Heart right ventricle (tissue), 16 donors: ENCODE measurements around the gene HIGD1C. TPM values are rescaled to one million over a fixed set of nuclear protein-coding genes. Genes with fewer than 3 reads are reported as not detected.
"Not testable (repeated sequence)": the region's sequence is repeated elsewhere in the genome, so short reads cannot be mapped to it uniquely, and the experiment has no call there.

ENCODE experiments used
- ATAC-seq, 8 donors: fragments of 200-7000 bp; cut with Tn5 transposase; one replicate each; pipeline ENCODE4 v1.9.1; 2020; ENCODE audit warnings: mild to moderate bottlenecking in 8 of 8, moderate library complexity in 8 of 8, moderate number of reproducible peaks in 1 of 8
- DNase-seq, 2 donors: peaks; one replicate each; pipeline ENCODE4 v3.0.0-alpha.2; 2020
- H3K27ac ChIP-seq, 10 donors: fragments of 200-600 bp; sonication (generic) in 2 of 10; one replicate each; pipeline versions ENCODE4 v1.5.0 to v1.8.0; 2020 to 2022; ENCODE audit warnings: mild to moderate bottlenecking in 3 of 10
- H3K27me3 ChIP-seq, 7 donors: fragments of 200-600 bp; one replicate each; pipeline ENCODE4 v1.8.0; 2021 to 2022; ENCODE audit warnings: mild to moderate bottlenecking in 2 of 7
- H3K36me3 ChIP-seq, 9 donors: fragments of 200-600 bp; sonication (generic) in 1 of 9; one replicate each; pipeline versions ENCODE4 v1.5.0 to v1.8.0; 2020 to 2022; ENCODE audit warnings: mild to moderate bottlenecking in 2 of 9
- H3K4me1 ChIP-seq, 9 donors: fragments of 200-600 bp; sonication (generic) in 1 of 9; one replicate each; pipeline versions ENCODE4 v1.5.0 to v1.8.0; 2020 to 2022; ENCODE audit warnings: mild to moderate bottlenecking in 4 of 9
- H3K4me3 ChIP-seq, 10 donors: fragments of 200-600 bp; sonication (generic) in 2 of 10; one replicate each; pipeline versions ENCODE4 v1.5.0 to v1.8.0; 2020 to 2022; ENCODE audit warnings: mild to moderate bottlenecking in 7 of 10, moderate library complexity in 2 of 10
- H3K9me3 ChIP-seq, 11 donors: fragments of 200-600 bp in 10 of 11; sonication (generic) in 2 of 11; one replicate each; pipeline versions ENCODE4 v1.5.0 to v1.8.0; 2013 to 2022; ENCODE audit warnings: mild to moderate bottlenecking in 2 of 11, control low read depth in 1 of 11, moderate library complexity in 1 of 11
- WGBS, 2 donors: extraction: QIAGEN DNeasy Blood & Tissue Kit; methylation state at CpG; one replicate each; pipeline ENCODE4 v1.1.7; 2013; ENCODE audit warnings: inconsistent platforms in 1 of 2; 5-methylcytosine and 5-hydroxymethylcytosine counted together
- intact Hi-C, 10 donors: fragments of 100-400 bp; cut with DNase I; formaldehyde crosslinking; loops; one replicate each; pipeline versions ENCODE4 v1.11.1 to v1.14.2; 2022
- polyA plus RNA-seq, 2 donors: library from polyadenylated mRNA; stranded (reverse); fragments of 200-250 nt; gene quantifications; one replicate each; pipeline ENCODE4 v1.2.3, GENCODE V29; 2013
- total RNA-seq, 10 donors: library from RNA; stranded (reverse); fragmentation: NEBNext Ultra II Directional in 3 of 10; extraction: Animal tissue kit (Norgen Biotek cat#: 25700) in 3 of 10; gene quantifications; one replicate each; pipeline versions ENCODE4 v1.2.1 to v1.2.4, GENCODE V29; 2021 to 2023
- TF ChIP-seq, protein P1 (sequence below), 9 donors: fragments of 200-600 bp; sonication (generic) in 2 of 9; IDR thresholded peaks; one replicate each; pipeline versions ENCODE4 v1.5.0 to v1.8.0; 2021 to 2022; ENCODE audit warnings: antibody characterized with exemption in 9 of 9, mild to moderate bottlenecking in 5 of 9, moderate library complexity in 1 of 9
- donor health status: Arrhythmogenic right ventricular cardiomyopathy.
- donor health status: ischemic (EF 13 %, LVEDD 7.1; RV severe dilation, severe dysfunction).
- donor health status: healthy with polysubstance abuse.
- donor health status: DM: no; HTN: yes; CAD: no.
- donor health status: DM: no; HTN: no; CAD: no.
- donor health status: ischemic (EF 25% LVEDD 6.9; RV normal size, moderate dysfunction).
- donor health status: ischemic (EF 25% LVEDD 5.7; RV mildly dilated, moderate dysfunction).
- donor health status: healthy.
- donor health status: DM: yes; HTN: yes; CAD: no.
- donor health status: Ischemic cardiomyopathy.
- donor health status: ischemic (EF 35%, LVEDD 5.7; RV mildly dilated, moderate dysfunction).
- donor health status: nonischemic (EF 11% LVEDD 7.7; RV severe dilation, severe dysfunction).
- donor health status: DM: yes; HTN: yes; CAD: no.
- donor health status: PGD.
- donor health status: ischemic (EF 29% LVEDD 5.4; RV normal size, mild dysfunction).
- donor health status: nonischemic (EF 23%, LVEDD 6.1; RV moderate dilation, normal function).

HIGD1C gene
- total and polyA plus RNA-seq, 12 donors: not detected

DNA sequence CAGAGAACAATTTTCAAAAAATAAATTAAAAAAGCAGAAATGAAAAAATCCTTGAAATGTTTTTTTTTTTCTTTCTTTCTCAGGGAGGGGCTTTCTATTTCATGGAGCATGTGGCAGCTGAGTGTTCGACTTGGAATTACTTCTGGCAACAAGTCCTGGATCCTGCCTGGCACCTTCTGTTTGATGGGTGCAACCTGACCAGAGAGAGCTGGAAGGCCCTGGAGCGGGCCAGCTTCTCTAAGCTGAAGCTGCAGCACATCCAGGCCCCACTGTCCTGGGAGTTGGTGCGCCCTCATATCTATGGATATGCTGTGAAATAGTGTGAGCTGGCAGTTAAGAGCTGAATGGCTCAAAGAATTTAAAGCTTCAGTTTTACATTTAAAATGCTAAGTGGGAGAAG lies 22.5 kb upstream of the HIGD1C start:
- Histone ChIP-seq H3K9me3 (no peaks in the 10 kb centered on the region), H3K27me3 (no peaks in the 10 kb centered on the region), H3K4me1 (peaks cover 6 to 75% (median 57%) of the 10 kb centered on the region in 9 donors), H3K4me3 (no peak overlapping the region), H3K36me3 (peaks cover 0 to 39% (median 8%) of the 10 kb centered on the region in 9 donors), H3K27ac (no peak overlapping the region)
- 95% methylated on average over 3 of the region's 3 CpGs for WGBS, 2 donors
- intact Hi-C loops: loop anchor here in 4 of 10 donors (5.0 to 10.0 kb wide), 3 partner anchors 55 to 103 kb away; no protein-coding TSS in a partner anchor
- DNase-seq: no peak
- ATAC-seq: no peak
- TF ChIP-seq, protein P1, sequence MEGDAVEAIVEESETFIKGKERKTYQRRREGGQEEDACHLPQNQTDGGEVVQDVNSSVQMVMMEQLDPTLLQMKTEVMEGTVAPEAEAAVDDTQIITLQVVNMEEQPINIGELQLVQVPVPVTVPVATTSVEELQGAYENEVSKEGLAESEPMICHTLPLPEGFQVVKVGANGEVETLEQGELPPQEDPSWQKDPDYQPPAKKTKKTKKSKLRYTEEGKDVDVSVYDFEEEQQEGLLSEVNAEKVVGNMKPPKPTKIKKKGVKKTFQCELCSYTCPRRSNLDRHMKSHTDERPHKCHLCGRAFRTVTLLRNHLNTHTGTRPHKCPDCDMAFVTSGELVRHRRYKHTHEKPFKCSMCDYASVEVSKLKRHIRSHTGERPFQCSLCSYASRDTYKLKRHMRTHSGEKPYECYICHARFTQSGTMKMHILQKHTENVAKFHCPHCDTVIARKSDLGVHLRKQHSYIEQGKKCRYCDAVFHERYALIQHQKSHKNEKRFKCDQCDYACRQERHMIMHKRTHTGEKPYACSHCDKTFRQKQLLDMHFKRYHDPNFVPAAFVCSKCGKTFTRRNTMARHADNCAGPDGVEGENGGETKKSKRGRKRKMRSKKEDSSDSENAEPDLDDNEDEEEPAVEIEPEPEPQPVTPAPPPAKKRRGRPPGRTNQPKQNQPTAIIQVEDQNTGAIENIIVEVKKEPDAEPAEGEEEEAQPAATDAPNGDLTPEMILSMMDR (IDR thresholded peaks at IDR 0.05): no peak

DNA sequence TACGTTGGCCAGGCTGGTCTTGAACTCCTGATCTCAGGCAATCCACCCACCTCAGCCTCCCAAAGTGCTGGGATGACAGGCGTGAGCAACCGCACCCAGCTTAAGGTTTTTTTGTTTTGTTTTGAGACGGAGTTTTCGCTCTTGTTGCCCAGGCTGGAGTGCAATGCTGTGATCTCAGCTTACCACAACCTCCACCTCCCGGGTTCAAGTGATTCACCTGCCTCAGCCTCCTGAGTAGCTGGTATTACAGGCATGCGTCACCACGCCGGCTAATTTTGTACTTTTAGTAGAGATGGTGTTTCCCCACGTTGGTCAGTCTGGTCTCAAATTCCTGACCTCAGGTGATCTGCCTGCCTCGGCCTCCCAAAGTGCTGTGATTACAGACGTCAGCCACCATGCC lies 21.9 kb upstream of the HIGD1C start:
- DNase-seq, H3K4me3 ChIP-seq, H3K9me3 ChIP-seq, H3K27me3 ChIP-seq, H3K27ac ChIP-seq, ATAC-seq: not testable (repeated sequence)
- H3K4me1 ChIP-seq: peaks cover 6 to 82% (median 63%) of the 10 kb centered on the region in 9 donors
- whole genome bisulfite sequencing, 2 donors: 94 to 95% methylated on average over 12 of the region's 12 CpGs
- peaks cover 0 to 39% (median 8%) of the 10 kb centered on the region in 9 donors for H3K36me3 ChIP-seq
- intact Hi-C loops: loop anchor here in 1 of 10 donors (5.0 kb wide), 1 partner anchor 103 kb away; no protein-coding TSS in a partner anchor

DNA sequence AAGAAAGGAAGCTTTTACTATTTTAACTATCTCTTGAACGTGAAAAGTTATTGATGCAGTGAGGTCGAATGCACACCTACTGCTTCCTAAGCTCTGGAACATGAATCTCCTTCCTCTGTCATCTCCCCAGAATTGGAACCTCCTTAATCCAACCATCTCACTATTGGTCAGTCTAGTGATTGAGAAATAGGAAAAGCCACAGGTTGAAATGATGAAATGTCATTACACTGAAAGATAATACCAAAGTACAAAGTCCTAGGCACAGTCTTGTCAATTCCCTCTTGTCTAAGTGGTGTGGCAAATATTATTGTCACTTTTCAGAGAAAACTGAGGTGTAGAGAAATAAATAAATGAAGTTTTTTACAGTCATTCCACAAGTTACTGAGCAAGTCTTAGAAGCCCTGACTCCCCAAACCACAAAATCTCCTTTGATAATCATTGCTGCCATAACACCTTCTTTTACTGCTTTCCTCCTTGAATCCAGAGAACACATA lies 19.5 kb upstream of the HIGD1C start:
- no peak for DNase-seq
- peak overlapping the region in 3 of 10 donors; percentile 23 to 84 (median 50) for H3K27ac ChIP-seq
- no peak overlapping the region for H3K4me3 ChIP-seq
- H3K9me3 ChIP-seq: peaks cover 0 to 7% (median 0%) of the 10 kb centered on the region in 11 donors
- TF ChIP-seq, protein P1 (IDR thresholded peaks at IDR 0.05): no peak
- no peak for ATAC-seq
- peaks cover 0 to 39% (median 8%) of the 10 kb centered on the region in 9 donors for H3K36me3 ChIP-seq
- 72 to 75% methylated on average over 2 of the region's 2 CpGs for WGBS, 2 donors
- H3K27me3 ChIP-seq: no peaks in the 10 kb centered on the region
- intact Hi-C loops: loop anchor here in 1 of 10 donors (5.0 kb wide), 1 partner anchor 106 kb away; no protein-coding TSS in a partner anchor
- H3K4me1 ChIP-seq: peaks cover 6 to 62% (median 43%) of the 10 kb centered on the region in 9 donors

DNA sequence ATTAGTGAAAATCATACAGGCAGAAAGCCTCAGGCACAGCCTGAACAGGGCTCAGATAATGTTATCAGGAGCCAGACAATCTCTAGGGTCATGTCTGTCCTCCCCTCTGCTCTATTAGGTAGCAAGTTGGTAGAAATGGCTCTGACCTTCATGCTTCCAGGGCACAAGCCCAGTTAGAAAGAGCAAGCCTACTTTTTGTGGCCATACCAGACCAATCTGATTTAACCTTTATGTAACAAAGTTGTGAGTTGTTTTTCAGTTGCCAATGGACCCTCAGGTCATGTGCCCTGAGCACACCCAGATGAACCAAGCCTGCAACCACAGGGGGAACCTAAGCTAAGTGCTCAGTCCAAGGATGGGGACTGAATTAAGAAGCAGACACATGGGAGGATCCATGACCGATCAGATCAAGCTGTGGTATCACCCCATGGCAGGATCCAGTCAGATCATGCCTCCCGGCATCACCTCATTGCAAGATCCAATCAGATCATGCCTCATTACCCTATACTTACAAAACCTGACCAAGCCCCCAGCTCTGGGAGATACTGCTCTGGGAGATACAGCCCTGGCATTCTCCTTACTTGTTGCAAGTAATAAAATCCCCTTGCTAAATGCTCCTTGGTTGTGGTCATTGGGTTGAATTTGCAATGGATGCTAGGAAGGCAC lies 18.8 kb upstream of the HIGD1C start:
- DNase-seq: no peak
- TF ChIP-seq, protein P1 (IDR thresholded peaks at IDR 0.05): no peak
- Histone ChIP-seq H3K9me3 (peaks cover 0 to 8% (median 0%) of the 10 kb centered on the region in 11 donors), H3K27ac (peak overlapping the region in 4 of 10 donors; percentile 23 to 85 (median 76)), H3K4me1 (peaks cover 6 to 55% (median 35%) of the 10 kb centered on the region in 9 donors), H3K4me3 (no peak overlapping the region), H3K27me3 (no peaks in the 10 kb centered on the region), H3K36me3 (peaks cover 0 to 39% (median 8%) of the 10 kb centered on the region in 9 donors)
- WGBS, 2 donors: 94 to 95% methylated on average over 2 of the region's 2 CpGs
- no peak for ATAC-seq
- intact Hi-C loops: loop anchor here in 2 of 10 donors (2.0 to 5.0 kb wide), 2 partner anchors 53 to 106 kb away; no protein-coding TSS in a partner anchor
